ENCODE results near the gene OSBPL5.

Gene OSBPL5

GRCh38 chr11:3148990-3149851 is 15.9 kb downstream of the OSBPL5 start:
- DNase-seq (ENCODE audit: low spot score) = no peak

GRCh38 chr11:3148255-3148989 is 16.7 kb downstream of the OSBPL5 start:
- no peak for DNase-seq (ENCODE audit: low spot score)

- no peak for DNase-seq (ENCODE audit: low spot score)
These were observed 17.5 kb downstream of the OSBPL5 start for GRCh38 chr11:3147626-3148025.

- DNase-seq (ENCODE audit: low spot score) = no peak
These were observed 17.9 kb downstream of the OSBPL5 start for GRCh38 chr11:3147257-3147619.

GRCh38 chr11:3146612-3147256 is 18.4 kb downstream of the OSBPL5 start:
- no peak for DNase-seq (ENCODE audit: low spot score)

- DNase-seq (ENCODE audit: low spot score) = no peak
These were observed 19.9 kb downstream of the OSBPL5 start for GRCh38 chr11:3145206-3145520.

- no peak for DNase-seq (ENCODE audit: low spot score)
These were observed 20.6 kb downstream of the OSBPL5 start for GRCh38 chr11:3144296-3145205.

GRCh38 chr11:3143136-3143880 is 21.8 kb downstream of the OSBPL5 start:
- DNase-seq (ENCODE audit: low spot score) = no peak

- DNase-seq (ENCODE audit: low spot score) = no peak
These were observed 24.9 kb downstream of the OSBPL5 start for GRCh38 chr11:3140291-3140603.

- no peak for DNase-seq (ENCODE audit: low spot score)
These were observed 25.4 kb downstream of the OSBPL5 start for GRCh38 chr11:3139481-3140290.

- no peak for DNase-seq (ENCODE audit: low spot score)
These were observed 26.0 kb downstream of the OSBPL5 start for GRCh38 chr11:3139086-3139440.

GRCh38 chr11:3138178-3139085 is 26.7 kb downstream of the OSBPL5 start:
- no peak for DNase-seq (ENCODE audit: low spot score)

- DNase-seq (ENCODE audit: low spot score) = no peak
These were observed 27.5 kb downstream of the OSBPL5 start for GRCh38 chr11:3137486-3138177.

- DNase-seq (ENCODE audit: low spot score) = no peak
These were observed 28.3 kb downstream of the OSBPL5 start for GRCh38 chr11:3136546-3137455.

GRCh38 chr11:3135481-3136440 is 29.3 kb downstream of the OSBPL5 start:
- no peak for DNase-seq (ENCODE audit: low spot score)

GRCh38 chr11:3134651-3135480 is 30.2 kb downstream of the OSBPL5 start:
- DNase-seq (ENCODE audit: low spot score) = no peak
